GM23338 (cell line): ENCODE results near the gene DNAJB8. TPM values are rescaled to one million over a fixed set of nuclear protein-coding genes. Genes with fewer than 3 reads are reported as not detected.
A peak's percentile ranks its signal among the peaks of the same experiment; 100 is the strongest.

Source experiments
- ATAC-seq: fragments of 200-7000 bp; cut with Tn5 transposase; 3 replicates; pipeline ENCODE4 v1.9.1; 2020
- DNase-seq: peaks from one replicate; pipeline ENCODE4 v3.0.0-alpha.2; 2015; ENCODE audit warnings: low spot score
- H2AFZ ChIP-seq: fragments of 200-600 bp; sonication (generic); 2 replicates; pipeline ENCODE4 v1.8.0; 2016; ENCODE audit warnings: antibody characterized with exemption, mild to moderate bottlenecking, moderate library complexity
- H3F3A ChIP-seq: fragments of 200-600 bp; sonication (generic); replicated peaks from 2 replicates; pipeline ENCODE4 v1.8.0; 2017; ENCODE audit warnings: antibody characterized with exemption, mixed run types, low read depth
- H3K27ac ChIP-seq: fragments of 200-600 bp; sonication (generic); 2 replicates; pipeline ENCODE4 v1.6.1; 2016; ENCODE audit warnings: low read depth
- H3K27me3 ChIP-seq: fragments of 200-600 bp; sonication (generic); 2 replicates; pipeline ENCODE4 v1.8.0; 2016; ENCODE audit warnings: mild to moderate bottlenecking, mixed run types, moderate library complexity; ENCODE audit not compliant: insufficient read depth
- H3K36me3 ChIP-seq: fragments of 200-600 bp; sonication (generic); 2 replicates; pipeline ENCODE4 v1.8.0; 2016; ENCODE audit warnings: mild to moderate bottlenecking; ENCODE audit not compliant: insufficient read depth
- H3K4me1 ChIP-seq: fragments of 200-600 bp; sonication (generic); 2 replicates; pipeline ENCODE4 v1.8.0; 2016; ENCODE audit warnings: mild to moderate bottlenecking, moderate library complexity; ENCODE audit not compliant: insufficient read depth
- H3K4me2 ChIP-seq: fragments of 200-600 bp; sonication (generic); 2 replicates; pipeline ENCODE4 v1.7.1; 2017; ENCODE audit warnings: mixed run types
- H3K4me3 ChIP-seq: fragments of 200-600 bp; sonication (generic); 2 replicates; pipeline ENCODE4 v1.6.1; 2016; ENCODE audit warnings: mixed run types
- H3K79me2 ChIP-seq: fragments of 200-600 bp; sonication (generic); replicated peaks from 2 replicates; pipeline ENCODE4 v1.8.0; 2017; ENCODE audit warnings: mild to moderate bottlenecking; ENCODE audit not compliant: insufficient read depth
- H3K9me2 ChIP-seq: fragments of 200-600 bp; sonication (generic); 2 replicates; pipeline ENCODE4 v1.8.0; 2017; ENCODE audit not compliant: insufficient read depth
- H4K20me1 ChIP-seq: fragments of 200-600 bp; sonication (generic); replicated peaks from 2 replicates; pipeline ENCODE4 v1.8.0; 2017; ENCODE audit warnings: mild to moderate bottlenecking; ENCODE audit not compliant: insufficient read depth
- H3K27ac Mint-ChIP-seq: 2 replicates; pipeline ENCODE4 v1.8.0; 2020; ENCODE audit warnings: inconsistent platforms, mild to moderate bottlenecking, moderate library complexity, mixed read lengths
- H3K27me3 Mint-ChIP-seq: 3 replicates; pipeline ENCODE4 v1.8.0; 2022; ENCODE audit warnings: low read depth, mild to moderate bottlenecking, moderate library complexity, mixed read lengths, inconsistent platforms; ENCODE audit not compliant: insufficient read depth, poor library complexity
- H3K36me3 Mint-ChIP-seq: 3 replicates; pipeline ENCODE4 v1.8.0; 2021; ENCODE audit warnings: low read depth, mild to moderate bottlenecking, inconsistent platforms, moderate library complexity, mixed read lengths
- H3K4me1 Mint-ChIP-seq: 3 replicates; pipeline ENCODE4 v1.8.0; 2020; ENCODE audit warnings: mild to moderate bottlenecking, inconsistent platforms, mixed read lengths
- H3K4me3 Mint-ChIP-seq: 3 replicates; pipeline ENCODE4 v1.8.0; 2021; ENCODE audit warnings: moderate library complexity, mild to moderate bottlenecking, inconsistent platforms, mixed read lengths
- H3K9me3 Mint-ChIP-seq: 3 replicates; pipeline ENCODE4 v1.8.0; 2020; ENCODE audit warnings: moderate library complexity, mild to moderate bottlenecking, inconsistent platforms, mixed read lengths
- CTCF ChIP-seq, 2 experiments: fragments of 200-600 bp in 1 of 2; sonication (generic) in 1 of 2; conservative IDR thresholded peaks; 2 replicates each; pipeline versions ENCODE4 v1.5.1 to v1.6.1; 2016 to 2017; ENCODE audit warnings: antibody characterized with exemption in 2 of 2, low read depth in 2 of 2, mild to moderate bottlenecking in 2 of 2, moderate library complexity in 1 of 2
- ETS1 ChIP-seq: IDR thresholded peaks from 2 replicates; pipeline ENCODE4 v1.6.1; 2016; ENCODE audit warnings: antibody characterized with exemption
- EZH2phosphoT487 ChIP-seq: fragments of 200-600 bp; sonication (generic); IDR thresholded peaks from one replicate; pipeline ENCODE4 v1.8.1; 2018; ENCODE audit warnings: antibody characterized with exemption; ENCODE audit not compliant: unreplicated experiment
- JUNB ChIP-seq: IDR thresholded peaks from one replicate; pipeline ENCODE4 v1.6.1; 2016; ENCODE audit warnings: antibody characterized with exemption; ENCODE audit not compliant: unreplicated experiment
- STAT1 ChIP-seq: IDR thresholded peaks from one replicate; pipeline ENCODE4 v1.6.1; 2016; ENCODE audit warnings: antibody characterized with exemption; ENCODE audit not compliant: unreplicated experiment
- ZNF114 ChIP-seq: fragments of 250-450 bp; sonication (Bioruptor Pico); IDR thresholded peaks from 2 replicates; pipeline ENCODE4 v1.5.0; 2020; ENCODE audit warnings: mild to moderate bottlenecking, moderate library complexity
- ZNF331 ChIP-seq: fragments of 250-450 bp; sonication (Bioruptor Pico); IDR thresholded peaks from 2 replicates; pipeline ENCODE4 v1.5.0; 2020; ENCODE audit warnings: low read depth, mild to moderate bottlenecking, moderate library complexity
- ZNF462 ChIP-seq: fragments of 250-450 bp; sonication (Bioruptor Pico); IDR thresholded peaks from 2 replicates; pipeline ENCODE4 v1.5.0; 2020; ENCODE audit warnings: mild to moderate bottlenecking, moderate library complexity
- polyA plus RNA-seq: library from polyadenylated mRNA; unstranded; fragments of >200 nt; fragmentation: Nextera tagmentation; extraction: Ambion mirVana; gene quantifications from 2 replicates; pipeline ENCODE4 v1.2.1, GENCODE V29; 2016
- total RNA-seq: library from RNA; depleted of rRNA; stranded (reverse); fragments of >200 nt; shearing (Covaris generic); gene quantifications from 2 replicates; pipeline ENCODE4 v1.2.3, GENCODE V29; 2014

The DNAJB8 gene
- total and polyA plus RNA-seq, 2 experiments from 2014 or later: not detected

- Histone ChIP-seq H4K20me1 (no peaks in the 10 kb centered on the region), H3K4me2 (no peak overlapping the region), H3K9me2 (no peaks in the 10 kb centered on the region), H3K27ac (no peak overlapping the region), H3K4me1 (no peaks in the 10 kb centered on the region), H3F3A (no peaks in the 10 kb centered on the region), H3K4me3 (no peak overlapping the region), H3K79me2 (no peaks in the 10 kb centered on the region), H2AFZ (0 out of 2 replicates have a peak overlapping the region, but pooled peaks have one; percentile 7), H3K36me3 (no peaks in the 10 kb centered on the region), H3K27me3 (no peaks in the 10 kb centered on the region; the same call in 1 of the 2 replicates)
- Mint-ChIP-seq H3K4me3 (no peak overlapping the region), H3K9me3 (no peaks in the 10 kb centered on the region), H3K27ac (no peak overlapping the region), H3K4me1 (no peaks in the 10 kb centered on the region; the same call in 2 of the 3 replicates), H3K27me3 (peaks cover 30% of the 10 kb centered on the region), H3K36me3 (no peaks in the 10 kb centered on the region; the same call in 2 of the 3 replicates)
- no peak for ATAC-seq
- TF ChIP-seq ZNF331 (CRISPR knock-in tag) (no peak), STAT1 (no peak), ZNF462 (CRISPR knock-in tag) (no peak), JUNB (no peak), ETS1 (no peak), ZNF114 (no peak), CTCF (conservative IDR thresholded peaks at IDR 0.05; ENCODE audit: low read depth in 2 of 2) (no peak), EZH2phosphoT487 (no peak)
- DNase-seq: no peak
Measured at GRCh38 chr3:128458746-128459460, 7.8 kb downstream of the DNAJB8 start.
